ENCODE data around the gene GPR15.

GPR15 gene

GRCh38 chr3:98545940-98546339, 14.2 kb downstream of the GPR15 start:
- no peak overlapping the region for H3K4me3 ChIP-seq (ENCODE audit: low read depth, low read length)
- no peak for DNase-seq (ENCODE audit: low read depth)
- no peak for TF ChIP-seq CTCF (IDR thresholded peaks at IDR 0.05; ENCODE audit: low read depth, low read length)
- TF ChIP-seq POLR2A (IDR thresholded peaks at IDR 0.05; ENCODE audit: extremely low read depth, insufficient read length): no peak
- TF ChIP-seq MAX (IDR thresholded peaks at IDR 0.05; ENCODE audit: low read depth, low read length): no peak
- no peak for TF ChIP-seq MYC (IDR thresholded peaks at IDR 0.05; ENCODE audit: low read depth, low read length)

- no peak overlapping the region for H3K4me3 ChIP-seq (ENCODE audit: low read depth, low read length)
- DNase-seq (ENCODE audit: low read depth): no peak
- TF ChIP-seq CTCF (IDR thresholded peaks at IDR 0.05; ENCODE audit: low read depth, low read length) (no peak), MAX (IDR thresholded peaks at IDR 0.05; ENCODE audit: low read depth, low read length) (no peak), MYC (IDR thresholded peaks at IDR 0.05; ENCODE audit: low read depth, low read length) (no peak), POLR2A (IDR thresholded peaks at IDR 0.05; ENCODE audit: extremely low read depth, insufficient read length) (no peak)
Observed at GRCh38 chr3:98548544-98548943, 16.8 kb downstream of the GPR15 start.

- DNase-seq (ENCODE audit: low read depth): no peak
- no peak for TF ChIP-seq MYC (IDR thresholded peaks at IDR 0.05; ENCODE audit: low read depth, low read length)
- TF ChIP-seq POLR2A (IDR thresholded peaks at IDR 0.05; ENCODE audit: extremely low read depth, insufficient read length): no peak
- no peak for TF ChIP-seq MAX (IDR thresholded peaks at IDR 0.05; ENCODE audit: low read depth, low read length)
- no peak for TF ChIP-seq CTCF (IDR thresholded peaks at IDR 0.05; ENCODE audit: low read depth, low read length)
- H3K4me3 ChIP-seq (ENCODE audit: low read depth, low read length): no peak overlapping the region
Observed at GRCh38 chr3:98550833-98551232, 19.1 kb downstream of the GPR15 start.

GRCh38 chr3:98551236-98551635, 19.5 kb downstream of the GPR15 start:
- no peak overlapping the region for H3K4me3 ChIP-seq (ENCODE audit: low read depth, low read length)
- TF ChIP-seq MYC (IDR thresholded peaks at IDR 0.05; ENCODE audit: low read depth, low read length): no peak
- TF ChIP-seq CTCF (IDR thresholded peaks at IDR 0.05; ENCODE audit: low read depth, low read length): no peak
- TF ChIP-seq POLR2A (IDR thresholded peaks at IDR 0.05; ENCODE audit: extremely low read depth, insufficient read length): no peak
- TF ChIP-seq MAX (IDR thresholded peaks at IDR 0.05; ENCODE audit: low read depth, low read length): no peak
- no peak for DNase-seq (ENCODE audit: low read depth)

GRCh38 chr3:98551754-98552153, 20.0 kb downstream of the GPR15 start:
- no peak overlapping the region for H3K4me3 ChIP-seq (ENCODE audit: low read depth, low read length)
- TF ChIP-seq MAX (IDR thresholded peaks at IDR 0.05; ENCODE audit: low read depth, low read length) (no peak), MYC (IDR thresholded peaks at IDR 0.05; ENCODE audit: low read depth, low read length) (no peak), CTCF (IDR thresholded peaks at IDR 0.05; ENCODE audit: low read depth, low read length) (no peak), POLR2A (IDR thresholded peaks at IDR 0.05; ENCODE audit: extremely low read depth, insufficient read length) (no peak)
- DNase-seq (ENCODE audit: low read depth): no peak
